ENCODE data around the gene SPDL1.

GRCh38 chr5:169561893-169562292 is 21.7 kb upstream of the SPDL1 start:
- TF ChIP-seq CTCF (IDR thresholded peaks at IDR 0.05): no peak
- TF ChIP-seq EP300 (IDR thresholded peaks at IDR 0.05): no peak

All from ovary (tissue), 3 donors.